Measurements from ENCODE around the gene FARP1.

Gene FARP1

DNA sequence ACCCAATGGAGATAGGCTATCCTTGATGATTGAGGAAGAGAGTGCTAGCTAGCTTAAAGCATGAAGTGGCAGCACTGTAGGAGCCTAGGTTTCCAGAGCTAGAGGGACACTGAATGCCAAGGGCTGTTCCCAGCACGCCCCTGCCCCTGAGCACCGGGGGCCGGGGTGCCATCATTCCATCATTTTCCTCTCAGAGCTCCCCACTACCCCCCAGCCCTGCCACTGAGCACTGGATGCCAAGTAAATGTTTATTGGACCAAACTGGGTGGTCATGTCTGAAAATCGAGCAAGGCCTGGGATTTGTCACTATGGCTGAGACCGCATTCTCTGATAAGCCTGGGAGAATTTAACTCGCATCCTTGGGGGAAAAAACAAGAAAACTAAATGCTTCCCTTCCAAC, 291.2 kb downstream of the FARP1 start:
- no peak for DNase-seq

DNA sequence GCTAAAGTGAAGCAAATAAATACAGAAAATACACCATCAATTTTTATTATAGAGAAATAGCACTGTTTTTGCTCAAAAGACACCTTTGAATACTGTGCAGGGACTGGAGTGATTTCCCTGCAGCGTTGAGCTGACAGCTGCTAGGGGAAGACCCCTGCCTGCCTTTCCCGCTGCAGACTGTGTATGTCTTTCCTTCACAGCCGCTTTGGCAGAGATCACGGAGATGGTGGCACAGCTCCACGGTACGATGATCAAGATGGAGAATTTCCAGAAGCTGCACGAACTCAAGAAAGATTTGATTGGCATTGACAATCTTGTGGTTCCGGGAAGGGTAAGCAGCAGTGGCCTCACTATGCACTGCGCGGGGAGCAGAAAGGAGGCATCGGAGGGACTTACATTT, 292.5 kb downstream of the FARP1 start:
- no peak for DNase-seq

DNA sequence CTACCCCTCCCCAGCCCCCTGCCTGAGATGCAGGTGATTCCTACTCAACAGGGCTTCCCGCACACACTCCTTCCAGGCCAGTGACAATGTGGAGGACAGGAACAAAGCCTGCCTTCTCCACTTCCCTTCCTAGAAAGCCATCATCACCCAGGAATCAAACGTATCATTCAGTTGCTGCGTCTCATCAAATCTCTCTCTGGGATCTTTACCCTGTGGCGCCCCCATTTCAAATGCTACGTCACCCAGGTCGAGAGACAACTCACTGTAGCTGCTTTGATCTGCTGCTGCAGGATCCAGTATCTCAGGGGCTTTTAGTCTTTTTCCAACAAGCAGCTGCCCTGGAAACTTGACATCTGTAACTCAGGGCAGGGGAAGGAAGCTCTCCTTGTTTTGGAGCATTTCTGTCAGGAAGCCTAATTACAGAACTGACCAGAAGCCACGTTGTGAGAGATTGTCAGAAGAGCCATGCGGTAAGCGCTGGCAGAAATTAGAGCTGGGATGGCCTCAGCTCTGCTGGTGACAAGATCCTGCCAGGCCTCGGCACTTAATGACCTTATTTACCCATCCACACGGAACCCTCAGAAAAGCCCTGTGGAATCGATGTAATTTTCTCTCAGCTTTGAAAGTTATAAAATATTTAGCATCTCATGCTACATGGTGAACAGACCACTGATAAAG, 293.5 kb downstream of the FARP1 start:
- DNase-seq, result no peak

DNA sequence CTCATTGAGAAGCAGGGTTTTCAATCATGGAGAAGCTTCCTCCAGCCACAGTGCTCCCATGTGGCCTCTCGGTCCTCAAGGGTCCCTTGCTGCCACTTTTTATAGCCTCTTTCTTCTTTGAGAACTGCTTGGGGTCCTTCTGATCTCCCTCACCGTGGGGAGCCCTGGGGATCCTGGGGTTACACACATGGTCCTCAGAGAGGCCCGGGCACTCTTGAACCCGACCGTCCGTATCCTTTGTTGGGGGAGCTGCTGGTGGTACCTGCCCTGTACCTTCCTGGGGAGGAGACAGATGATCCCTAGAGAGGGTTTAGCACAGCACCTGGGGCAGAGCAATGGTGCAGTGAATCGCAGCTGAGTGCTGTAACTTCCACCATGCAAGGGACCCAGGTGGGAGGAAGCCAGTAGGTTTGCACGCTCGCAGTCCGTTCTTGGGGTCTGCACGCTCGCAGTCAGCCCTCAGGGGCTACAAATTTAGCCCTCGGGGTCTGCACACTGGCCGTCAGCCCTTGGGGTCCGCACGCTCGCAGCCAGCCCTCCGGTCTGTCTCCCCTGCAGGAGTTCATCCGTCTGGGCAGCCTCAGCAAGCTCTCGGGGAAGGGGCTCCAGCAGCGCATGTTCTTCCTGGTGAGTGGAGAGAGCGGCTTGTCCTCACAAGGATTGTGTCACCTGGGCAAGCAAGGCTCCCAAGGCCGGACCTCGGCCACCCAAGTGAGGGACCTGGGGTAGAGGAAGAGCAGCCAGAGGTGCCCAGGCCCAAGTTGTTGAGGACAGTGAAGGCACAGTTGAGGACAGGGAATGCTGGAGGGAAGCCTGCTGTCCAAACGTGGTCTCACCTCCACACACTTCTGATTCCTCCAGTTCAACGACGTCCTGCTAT, 295.6 kb downstream of the FARP1 start:
- no peak for DNase-seq

DNA sequence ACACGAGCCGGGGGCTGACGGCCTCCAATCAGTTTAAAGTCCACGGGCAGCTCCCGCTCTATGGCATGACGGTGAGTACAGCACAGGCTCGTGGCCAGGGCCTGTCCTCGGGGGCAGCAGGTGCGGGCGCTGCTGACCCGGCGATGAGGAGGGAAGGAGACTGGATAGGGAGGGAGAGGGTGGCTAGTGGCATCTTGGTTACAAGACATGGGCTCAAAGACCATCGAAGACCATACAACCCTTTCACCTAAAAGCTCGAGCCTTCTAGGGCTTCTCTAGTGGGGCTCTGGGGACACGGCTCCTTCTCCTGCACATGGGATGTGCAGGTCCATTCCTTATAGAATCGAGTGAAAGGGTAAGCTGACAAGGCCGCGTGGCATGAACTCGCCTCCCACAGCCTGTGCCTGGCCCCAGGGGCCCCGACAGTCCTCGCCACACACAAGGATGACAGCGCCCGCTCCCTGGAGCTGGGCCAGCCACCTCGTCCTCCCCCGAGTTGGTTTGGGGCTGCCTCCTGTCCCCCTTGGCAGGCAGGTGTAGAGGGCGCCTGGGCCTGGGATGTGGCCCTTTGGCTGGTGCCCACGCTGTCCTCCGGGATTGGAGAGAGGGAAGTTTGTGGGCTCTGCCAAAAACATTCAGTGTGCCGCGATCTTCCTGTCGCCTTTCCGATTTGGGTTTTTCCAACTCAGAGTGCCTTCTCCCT, 296.4 kb downstream of the FARP1 start:
- no peak for DNase-seq

DNA sequence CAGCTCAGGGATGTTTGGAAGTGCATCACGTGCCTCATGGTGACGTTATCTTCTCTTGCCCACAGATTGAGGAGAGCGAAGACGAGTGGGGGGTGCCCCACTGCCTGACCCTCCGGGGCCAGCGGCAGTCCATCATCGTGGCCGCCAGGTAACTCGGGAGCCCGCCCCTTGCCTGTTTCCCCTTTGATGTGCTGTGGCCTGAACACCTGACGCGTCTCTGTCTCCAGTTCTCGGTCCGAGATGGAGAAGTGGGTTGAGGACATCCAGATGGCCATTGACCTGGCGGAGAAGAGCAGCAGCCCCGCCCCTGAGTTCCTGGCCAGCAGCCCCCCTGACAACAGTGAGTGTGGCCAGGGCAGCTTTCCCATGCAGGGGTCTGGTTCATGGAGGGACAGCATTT, 297.0 kb downstream of the FARP1 start:
- no peak for DNase-seq

DNA sequence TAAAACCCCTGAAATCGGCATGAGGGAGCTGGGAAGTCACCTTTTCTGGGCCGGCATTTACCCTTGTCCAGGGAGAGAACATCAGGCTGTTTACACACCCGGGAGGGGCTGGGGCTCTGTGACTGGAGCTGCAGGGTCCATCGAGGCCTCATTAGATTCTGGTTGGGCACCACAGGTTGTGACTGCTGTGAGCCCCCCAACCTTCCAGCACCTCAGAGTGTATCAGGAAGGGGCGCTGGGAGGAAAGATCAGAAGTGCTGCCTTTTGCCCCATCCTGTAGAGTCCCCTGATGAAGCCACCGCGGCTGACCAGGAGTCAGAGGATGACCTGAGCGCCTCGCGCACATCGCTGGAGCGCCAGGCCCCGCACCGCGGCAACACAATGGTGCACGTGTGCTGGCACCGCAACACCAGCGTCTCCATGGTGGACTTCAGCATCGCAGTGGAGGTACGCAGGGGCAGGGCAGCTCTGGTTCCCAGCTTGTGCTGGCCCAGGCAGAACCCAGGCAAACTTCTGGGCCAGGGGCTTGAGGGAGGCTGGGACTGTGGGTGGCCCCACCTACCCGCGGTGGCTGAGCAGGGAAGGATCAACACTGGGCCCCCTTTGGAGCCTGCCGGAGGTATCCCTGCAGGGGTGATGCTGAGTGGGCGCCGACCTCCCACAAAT, 297.6 kb downstream of the FARP1 start:
- no peak for DNase-seq

DNA sequence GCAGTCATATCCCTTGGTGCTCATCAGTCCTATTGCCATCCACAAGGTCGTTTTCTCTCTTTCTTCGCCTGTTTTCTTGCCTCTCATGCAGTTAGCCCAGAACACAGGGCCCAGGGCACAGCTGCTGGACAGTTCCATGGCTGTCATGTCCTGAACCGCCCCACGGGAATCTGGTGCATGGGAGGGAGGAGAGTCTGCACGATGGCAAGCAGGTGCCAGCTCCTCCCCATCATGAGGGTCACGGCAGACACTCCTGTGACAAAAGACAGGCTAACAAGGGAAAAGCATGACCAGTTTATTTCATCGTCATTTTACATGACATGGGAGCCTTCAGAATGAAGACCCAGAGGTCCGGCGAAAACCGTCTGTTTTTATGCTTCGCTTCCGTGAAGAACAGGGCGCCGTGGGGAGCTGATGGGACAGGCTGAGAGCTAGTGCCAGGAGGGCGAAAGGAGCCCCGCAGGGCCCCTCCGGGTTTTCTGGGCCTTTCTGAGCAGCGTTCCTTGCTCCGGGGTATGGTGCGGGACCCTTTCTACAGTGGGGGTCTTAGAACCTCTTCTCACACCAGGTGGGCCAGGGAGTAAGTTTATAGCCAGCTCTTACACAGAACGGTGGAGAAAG, 298.3 kb downstream of the FARP1 start:
- no peak for DNase-seq

DNA sequence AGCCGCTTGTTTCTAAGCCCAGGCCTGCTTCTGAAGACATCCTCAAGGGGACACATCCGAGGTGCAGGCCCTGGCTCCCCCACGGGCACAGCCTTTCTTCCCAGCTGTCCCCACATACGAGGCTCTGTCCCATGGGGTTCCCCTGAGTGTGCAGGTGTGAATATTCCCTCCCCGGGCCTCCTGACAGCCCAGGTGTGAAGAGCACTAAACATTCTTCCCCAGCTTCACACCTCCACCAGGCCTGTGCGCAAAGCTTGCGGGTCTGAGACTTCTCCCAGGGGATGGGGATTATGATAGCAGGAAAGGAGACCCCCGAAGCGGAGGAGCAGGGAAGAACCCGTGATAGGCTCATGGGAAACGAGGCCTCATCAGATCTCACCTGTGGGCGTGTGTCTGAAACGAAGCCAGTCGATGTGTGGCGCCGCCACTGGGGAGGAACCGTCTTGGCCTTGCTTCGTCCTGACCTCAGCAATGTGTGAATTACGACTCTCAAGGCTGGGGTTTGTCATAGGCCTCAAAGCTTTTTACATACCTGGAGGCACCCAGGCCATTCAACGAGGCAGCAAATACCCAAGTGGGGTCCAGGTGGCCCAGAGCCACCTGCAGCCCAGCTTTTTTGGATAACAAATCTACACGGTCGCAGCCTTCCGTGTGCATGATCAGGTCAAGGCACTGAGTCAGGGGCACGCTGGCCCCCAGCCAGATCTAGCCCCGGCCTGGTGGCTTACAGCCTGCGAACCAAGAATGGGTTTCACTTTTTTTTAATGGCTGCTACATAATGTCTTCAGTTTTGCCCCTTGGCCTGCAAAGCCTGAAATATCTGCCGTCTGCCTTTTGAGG, 299.7 kb downstream of the FARP1 start:
- DNase-seq, result no peak

DNA sequence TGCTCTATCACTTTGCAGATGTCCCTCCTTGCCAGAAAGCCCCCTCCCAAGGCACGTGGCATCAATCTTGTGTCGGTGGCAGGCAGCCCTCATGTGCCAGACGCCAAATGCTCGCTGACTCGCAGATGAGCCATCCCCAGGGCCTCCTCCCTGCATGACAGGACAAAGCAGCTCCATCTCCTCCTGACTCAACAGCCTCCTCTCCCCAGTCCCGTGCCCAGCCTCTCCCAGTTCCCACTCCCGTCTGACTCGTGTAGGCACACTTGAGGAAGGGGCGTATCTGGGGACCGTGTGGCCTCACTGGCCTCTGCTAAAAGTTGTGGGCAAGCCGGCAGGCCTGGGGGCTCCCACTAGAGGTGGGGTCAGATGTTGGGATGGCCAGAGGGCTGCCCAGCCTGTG, 300.4 kb downstream of the FARP1 start:
- DNase-seq, result no peak

DNA sequence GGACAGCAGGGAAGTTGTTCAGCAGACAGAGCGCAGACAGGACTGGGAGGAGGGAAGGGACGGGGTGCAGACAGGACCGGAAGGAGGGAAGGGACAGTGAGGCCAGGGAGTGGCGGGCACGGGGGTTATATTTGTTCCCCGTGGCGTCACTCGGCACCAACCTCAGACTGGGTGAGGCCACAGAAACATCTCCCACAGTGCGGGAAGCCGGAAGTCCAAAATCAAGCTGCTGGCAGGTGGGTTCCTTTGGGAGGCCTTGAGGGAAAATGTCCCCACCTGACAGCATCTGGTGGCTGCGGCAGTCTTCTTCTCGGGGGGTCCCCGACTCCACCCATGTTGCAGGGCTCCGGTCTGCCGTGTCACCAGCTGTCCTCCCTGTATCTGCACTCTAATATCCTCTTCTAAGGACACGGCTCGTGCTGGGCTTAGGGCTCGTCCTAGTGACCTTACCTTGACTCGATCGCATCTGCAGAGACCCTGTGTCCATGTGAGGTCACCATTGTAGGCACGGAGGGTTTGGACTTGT, 301.0 kb downstream of the FARP1 start:
- DNase-seq, result no peak

DNA sequence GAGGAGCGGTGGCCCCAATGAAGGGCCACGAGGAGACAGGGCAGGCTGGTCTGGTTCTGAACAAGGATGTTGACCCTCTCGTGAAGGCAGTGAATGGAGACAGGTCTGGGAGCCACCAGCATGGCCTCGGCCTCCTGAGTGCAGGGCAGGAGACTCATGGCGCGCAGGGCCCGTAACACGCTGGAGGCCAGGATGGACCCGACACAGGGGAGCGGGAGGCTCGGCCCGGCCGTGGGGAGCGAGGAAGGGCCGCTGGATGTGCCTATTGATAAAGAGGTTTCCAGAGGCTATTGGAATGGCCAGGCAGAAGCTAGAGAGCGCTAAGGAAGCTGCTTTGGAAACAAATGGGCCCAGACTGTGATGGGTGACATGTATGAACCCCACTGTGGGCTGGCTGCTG, 301.5 kb downstream of the FARP1 start:
- DNase-seq, result no peak

DNA sequence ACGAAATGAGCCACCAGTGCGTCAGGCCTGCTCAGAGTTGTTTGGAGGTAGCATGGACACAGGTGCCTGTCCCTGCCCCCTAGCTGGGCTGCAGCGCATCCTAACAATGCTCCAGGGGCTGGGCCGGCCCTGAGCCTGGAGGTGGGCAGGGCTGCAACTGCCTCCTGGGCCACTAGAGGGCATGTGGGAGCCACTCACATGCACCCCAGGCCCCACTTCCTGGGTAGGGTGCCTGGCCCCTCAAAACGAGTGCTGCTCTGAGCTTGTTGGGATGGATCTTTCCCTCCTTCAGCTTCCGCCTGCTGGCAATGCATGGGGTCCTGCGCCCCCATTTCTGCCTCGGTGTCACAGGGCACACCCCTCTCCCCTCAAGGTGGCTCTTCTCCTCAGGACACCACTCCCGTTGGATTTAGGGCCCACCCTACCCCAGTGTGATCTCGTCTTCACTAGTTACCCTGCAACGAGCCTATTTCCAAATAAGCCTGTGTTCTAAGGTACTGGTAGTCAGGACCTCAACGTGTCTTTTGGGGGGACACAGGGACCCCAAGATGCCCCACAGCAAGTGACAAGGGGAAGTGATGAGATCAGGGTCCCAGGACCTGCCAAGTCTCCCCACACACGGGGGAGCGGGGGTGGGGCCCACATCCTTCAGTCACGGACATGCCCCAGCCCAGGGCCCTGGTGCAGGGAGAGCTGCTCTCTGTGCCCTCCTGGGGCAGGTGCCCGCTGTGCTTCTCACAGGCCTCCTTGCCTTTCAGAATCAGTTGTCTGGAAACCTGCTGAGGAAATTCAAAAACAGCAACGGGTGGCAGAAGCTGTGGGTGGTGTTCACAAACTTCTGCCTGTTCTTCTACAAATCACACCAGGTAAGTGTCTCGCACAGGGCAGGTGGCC, 302.7 kb downstream of the FARP1 start:
- DNase-seq, result peak; percentile 71

DNA sequence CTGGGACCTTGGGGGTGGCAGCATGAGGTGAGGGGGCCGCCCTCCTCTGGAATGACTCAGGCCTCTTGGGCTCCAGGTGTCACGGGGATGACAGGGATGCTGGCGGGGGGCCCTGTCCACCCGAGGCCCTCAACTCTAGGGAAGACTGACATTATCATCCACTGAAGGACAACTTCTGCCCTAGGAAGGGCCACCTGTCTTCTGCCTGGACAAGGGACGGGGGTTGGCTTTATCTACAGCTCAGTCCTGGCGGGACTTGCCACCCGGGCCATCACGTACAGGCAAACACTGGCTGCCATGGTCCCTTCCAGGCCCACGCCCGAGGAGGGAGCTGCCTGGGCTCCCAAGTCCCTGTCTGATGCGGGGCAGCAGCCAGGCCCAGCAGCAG, 303.3 kb downstream of the FARP1 start:
- no peak for DNase-seq

DNA sequence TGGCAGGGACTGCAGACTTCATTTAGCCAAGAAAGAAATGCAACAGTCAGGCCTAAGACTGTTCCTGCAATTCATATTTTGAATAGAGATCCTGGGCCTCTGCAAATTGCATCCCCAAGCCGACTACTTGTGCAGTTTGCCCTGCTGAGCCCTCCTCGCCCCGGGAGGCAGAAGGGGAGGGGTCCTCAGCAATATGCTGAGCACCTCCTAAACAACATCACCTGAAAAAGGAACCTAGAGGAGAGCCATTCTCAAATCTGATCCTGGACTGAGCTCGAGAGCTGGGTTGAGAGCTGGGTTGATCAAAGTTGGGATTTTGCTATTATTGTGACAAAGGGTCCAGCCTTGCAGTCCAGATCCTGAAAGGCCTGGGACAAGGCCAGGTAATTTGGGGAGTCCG, 304.2 kb downstream of the FARP1 start:
- no peak for DNase-seq

DNA sequence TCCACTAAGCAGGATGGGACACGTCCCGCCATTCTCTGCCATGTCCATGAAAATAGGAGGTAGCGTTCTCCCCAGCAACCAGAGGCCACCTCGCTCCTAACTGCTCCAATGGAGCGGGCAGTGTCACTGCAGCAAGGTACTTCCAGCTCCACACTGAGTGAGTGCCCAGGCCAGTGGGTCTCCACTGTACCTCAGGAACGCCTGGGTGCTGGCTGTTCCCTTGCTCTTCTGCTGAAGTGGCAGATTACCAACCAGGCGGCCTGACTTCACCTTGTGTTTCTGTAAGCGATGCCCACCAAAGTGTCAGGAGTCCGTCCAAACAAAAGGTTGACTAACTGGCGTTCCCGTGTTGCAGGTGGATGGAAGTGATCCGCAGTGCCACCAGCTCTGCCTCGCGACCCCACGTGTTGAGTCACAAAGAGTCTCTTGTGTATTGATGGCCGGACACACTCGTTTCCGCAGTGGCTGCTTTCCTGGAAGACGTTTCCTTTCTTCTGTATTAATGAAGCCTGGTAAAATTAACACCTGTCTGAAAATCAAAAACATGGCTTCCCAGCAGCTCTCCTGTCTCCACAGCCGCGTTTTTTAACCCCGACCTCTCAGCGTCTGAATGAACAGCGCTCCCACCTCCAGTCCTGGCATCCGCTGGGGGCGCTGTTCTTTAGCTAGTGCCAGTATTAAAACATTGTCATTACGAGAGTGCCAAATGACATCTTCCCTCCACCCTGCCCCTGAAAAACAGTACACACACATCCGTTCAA, 305.2 kb downstream of the FARP1 start:
- DNase-seq, result no peak

DNA sequence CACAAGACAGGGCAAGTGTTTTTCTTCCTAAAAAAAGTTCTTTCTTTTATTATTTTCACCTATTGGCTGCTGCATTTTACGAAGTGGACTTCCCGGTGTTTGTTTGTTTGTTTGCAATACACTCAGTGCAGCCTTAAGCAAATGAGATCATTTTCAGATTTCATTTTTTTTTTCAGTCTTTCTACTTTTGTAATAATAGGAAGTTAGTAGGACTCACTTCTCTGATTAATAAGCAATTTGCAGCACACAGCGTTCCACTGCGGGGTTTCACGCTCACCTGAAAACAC, 305.7 kb downstream of the FARP1 start:
- DNase-seq, result no peak

DNA sequence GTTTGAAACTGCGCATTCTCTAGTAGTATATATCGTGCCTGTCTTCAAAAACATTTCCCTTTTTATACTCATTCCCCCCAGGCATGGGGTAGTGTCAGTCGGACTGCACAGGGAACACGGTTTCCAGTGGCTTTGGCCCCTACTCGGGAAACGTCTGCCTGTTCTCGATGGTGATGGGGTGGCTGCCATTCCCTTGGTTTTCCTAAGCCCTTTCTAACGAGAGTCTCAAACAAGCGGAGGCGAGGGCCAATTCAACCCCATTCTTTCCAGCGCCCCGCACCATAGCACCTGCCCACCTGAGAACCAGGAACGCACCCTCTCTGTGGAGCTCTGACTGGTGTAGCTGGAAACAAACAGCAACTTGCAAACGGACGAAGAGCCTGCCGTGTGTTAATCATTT, 306.4 kb downstream of the FARP1 start:
- no peak for DNase-seq

DNA sequence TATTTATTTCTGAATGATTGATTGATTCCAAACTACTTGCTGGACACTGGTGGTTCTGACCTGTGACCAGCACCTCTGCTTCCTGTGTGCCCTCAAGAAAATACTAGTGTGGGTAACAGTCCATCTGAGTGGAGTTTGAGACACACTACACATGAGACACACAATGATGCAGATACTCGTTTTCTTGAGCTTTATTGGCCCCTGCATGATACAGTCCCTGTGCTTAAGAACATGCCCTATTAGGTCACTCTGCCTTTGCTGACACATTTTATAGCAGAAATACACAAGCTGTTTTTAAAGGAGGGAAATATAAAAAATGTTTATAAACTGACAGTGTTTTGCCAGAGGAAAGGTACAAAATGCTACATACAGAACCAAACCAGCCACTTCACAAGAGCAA, 307.1 kb downstream of the FARP1 start:
- DNase-seq, result no peak

DNA sequence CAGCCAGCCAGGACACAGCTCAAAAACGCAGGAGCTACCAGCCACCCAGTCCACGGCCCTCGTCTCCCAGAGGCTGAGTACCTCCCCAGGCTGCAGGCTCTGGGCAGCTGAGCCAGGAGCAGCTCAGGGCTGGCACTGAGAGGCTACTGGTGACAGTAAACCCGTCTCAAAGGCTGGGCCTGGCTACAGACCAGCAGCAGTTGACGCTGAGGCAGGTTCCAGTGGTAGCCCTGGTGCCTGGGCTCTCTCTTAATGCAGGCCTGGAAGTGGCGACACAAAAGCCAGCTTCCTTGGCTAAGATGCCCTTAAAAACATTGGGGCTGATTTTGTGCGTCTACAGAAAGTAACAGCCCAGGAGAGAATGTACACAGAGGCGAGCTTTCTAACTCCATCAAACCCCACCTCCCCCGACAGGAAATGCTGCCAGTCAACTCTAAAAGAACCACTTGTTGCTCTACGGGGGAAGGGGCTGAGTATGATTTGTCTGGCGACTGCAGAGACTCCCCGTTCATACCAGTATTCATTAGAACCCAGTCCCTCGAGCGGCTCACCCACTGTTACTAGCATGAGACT, 307.7 kb downstream of the FARP1 start:
- no peak for DNase-seq

Data from effector CD4-positive, alpha-beta T cell (primary cell).